RWPE1 (cell line): Measurements from ENCODE around the gene ERCC2.

Source experiments
- CTCF ChIA-PET: fragments of 350-600 bp; sonication (Branson Sonifier 250); formaldehyde crosslinking; extraction: SDS; loops from one replicate; lab custom pipeline; 2021; lab: Yijun Ruan, JAX
- POLR2A ChIA-PET: fragments of 400-600 bp; formaldehyde crosslinking; extraction: SDS; loops from one replicate; lab custom pipeline; 2020; ENCODE audit warnings: antibody characterized with exemption; ENCODE audit not compliant: low non-redundant PET; lab: Yijun Ruan, JAX
- DNase-seq: peaks from one replicate; pipeline ENCODE4 v3.0.0; 2012; ENCODE audit warnings: low spot score
- H3K27ac ChIP-seq: fragments of 450-650 bp; 2 replicates; pipeline ENCODE4 v1.5.1; 2017
- TF ChIP-seq, protein P1 (sequence below): fragments of 450-650 bp; conservative IDR thresholded peaks from 2 replicates; pipeline ENCODE4 v1.5.1; 2017; ENCODE audit warnings: low read depth, mild to moderate bottlenecking

ERCC2 gene

GRCh38 chr19:45406226-45407090 is 36.1 kb upstream of the ERCC2 start, which contains the start of gene POLR1G:
Gene POLR1G (plus strand): TSS chr19:45406644. CDS start chr19:45406697, 53 bp downstream.
- POLR2A ChIA-PET = no interaction called here
- TF ChIP-seq, protein P1, sequence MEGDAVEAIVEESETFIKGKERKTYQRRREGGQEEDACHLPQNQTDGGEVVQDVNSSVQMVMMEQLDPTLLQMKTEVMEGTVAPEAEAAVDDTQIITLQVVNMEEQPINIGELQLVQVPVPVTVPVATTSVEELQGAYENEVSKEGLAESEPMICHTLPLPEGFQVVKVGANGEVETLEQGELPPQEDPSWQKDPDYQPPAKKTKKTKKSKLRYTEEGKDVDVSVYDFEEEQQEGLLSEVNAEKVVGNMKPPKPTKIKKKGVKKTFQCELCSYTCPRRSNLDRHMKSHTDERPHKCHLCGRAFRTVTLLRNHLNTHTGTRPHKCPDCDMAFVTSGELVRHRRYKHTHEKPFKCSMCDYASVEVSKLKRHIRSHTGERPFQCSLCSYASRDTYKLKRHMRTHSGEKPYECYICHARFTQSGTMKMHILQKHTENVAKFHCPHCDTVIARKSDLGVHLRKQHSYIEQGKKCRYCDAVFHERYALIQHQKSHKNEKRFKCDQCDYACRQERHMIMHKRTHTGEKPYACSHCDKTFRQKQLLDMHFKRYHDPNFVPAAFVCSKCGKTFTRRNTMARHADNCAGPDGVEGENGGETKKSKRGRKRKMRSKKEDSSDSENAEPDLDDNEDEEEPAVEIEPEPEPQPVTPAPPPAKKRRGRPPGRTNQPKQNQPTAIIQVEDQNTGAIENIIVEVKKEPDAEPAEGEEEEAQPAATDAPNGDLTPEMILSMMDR = no peak

GRCh38 chr19:45405435-45406225 is 35.3 kb upstream of the ERCC2 start:
- POLR2A ChIA-PET = interaction anchor here (0.5 kb wide), 1 partner anchor 42 kb away, joined by 4 read pairs; no protein-coding TSS in a partner anchor
- CTCF ChIA-PET = interaction anchor here (1.1 kb wide), 1 partner anchor 33 kb away, joined by 6 read pairs; no protein-coding TSS in a partner anchor
- TF ChIP-seq, protein P1 = no peak
- peak; percentile 92 for DNase-seq
- H3K27ac ChIP-seq = peak overlapping the region; percentile 98

More at GRCh38 chr19:45406226-45407090, 36.1 kb upstream of the ERCC2 start, which contains the start of gene POLR1G:
- CTCF ChIA-PET = no interaction called here
- peak within 1 kb of the TSS; percentile 98 for H3K27ac ChIP-seq
- peak; percentile 88 for DNase-seq

GRCh38 chr19:45404557-45405434 is 34.4 kb upstream of the ERCC2 start, which contains the start of gene PPP1R13L:
Gene PPP1R13L (minus strand): TSS chr19:45405069. CDS start chr19:45398318, 6,751 bp downstream.
- ChIA-PET POLR2A (no interaction called here), CTCF (interaction anchor here (0.6 to 1.1 kb wide), 2 partner anchors 21 to 34 kb away, joined by 3 to 6 read pairs; no protein-coding TSS in a partner anchor)
- peak within 1 kb of the TSS; percentile 98 for H3K27ac ChIP-seq
- peak; percentile 95 for DNase-seq
- TF ChIP-seq, protein P1 = no peak

DNA sequence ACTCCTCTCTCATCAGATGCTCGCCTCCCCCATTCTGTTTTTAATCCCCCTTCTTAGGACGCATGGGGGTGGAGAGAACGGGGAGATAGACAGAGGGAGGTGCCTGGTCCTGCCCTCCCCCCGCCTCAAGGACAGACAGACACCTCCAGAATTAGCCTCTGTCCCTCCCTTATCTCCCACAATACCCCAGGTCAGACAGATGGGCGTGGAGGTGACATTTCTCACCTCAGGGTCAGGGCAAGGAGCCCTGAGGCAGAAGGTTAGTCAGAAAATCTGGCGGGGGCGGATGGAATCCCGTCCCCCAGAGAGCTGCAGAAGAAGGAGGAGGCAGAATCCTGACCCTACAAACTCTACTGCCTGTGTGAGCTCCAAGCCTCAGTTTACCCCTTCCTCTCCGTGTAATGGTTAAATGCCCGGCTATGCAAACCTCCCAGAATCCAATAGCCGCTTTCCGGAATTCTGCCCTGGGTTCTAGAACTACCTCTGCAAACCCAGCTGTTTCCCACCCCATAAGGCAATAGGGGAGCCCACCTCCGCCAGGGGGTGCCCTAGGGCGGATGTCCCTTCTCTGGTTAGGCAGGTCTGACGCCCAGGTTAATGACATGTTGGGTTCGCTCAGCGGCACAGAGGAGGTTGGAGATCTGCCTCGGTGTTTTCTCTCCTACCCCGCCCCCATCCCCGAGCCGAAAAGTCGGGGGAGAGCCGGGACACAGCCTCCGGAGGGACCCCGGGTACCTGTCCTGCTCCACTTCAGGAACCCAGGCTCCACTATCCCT is 33.6 kb upstream of the ERCC2 start:
- CTCF ChIA-PET = interaction anchor here (0.6 to 2.5 kb wide), 4 partner anchors 33 to 74 kb away, joined by 4 to 19 read pairs (median 6); no protein-coding TSS in a partner anchor
- peak; percentile 68 for DNase-seq
- POLR2A ChIA-PET = no interaction called here
- peak overlapping the region; percentile 98 for H3K27ac ChIP-seq
- TF ChIP-seq, protein P1 = peak; percentile 74

DNA sequence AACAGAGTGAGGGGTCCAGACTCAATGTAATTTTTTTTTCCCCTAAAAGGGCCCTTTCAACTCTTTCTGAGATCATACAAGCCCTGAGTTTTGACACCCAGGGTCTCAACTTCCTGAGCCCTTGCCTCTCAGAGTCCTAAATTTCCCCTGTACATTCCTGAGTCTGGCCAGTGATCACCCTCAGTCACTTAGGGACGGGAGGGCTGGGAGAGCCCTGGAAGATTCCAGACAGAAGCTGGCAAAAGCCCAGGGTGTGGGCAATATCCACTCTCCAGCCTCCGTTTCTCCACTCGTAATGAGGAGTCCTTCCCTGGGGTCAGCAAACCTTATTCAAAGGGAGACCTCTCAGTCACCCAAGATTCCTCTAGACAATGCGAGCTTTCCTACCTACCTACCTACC is 32.9 kb upstream of the ERCC2 start:
- ChIA-PET POLR2A (interaction anchor here (1.4 kb wide), 1 partner anchor 21 kb away, joined by 5 read pairs; the partner anchor contains the start of gene ERCC1), CTCF (interaction anchor here (0.8 to 2.5 kb wide), 3 partner anchors 36 to 83 kb away, joined by 3 to 19 read pairs (median 6); no protein-coding TSS in a partner anchor)
- DNase-seq = no peak
- H3K27ac ChIP-seq = peak overlapping the region; percentile 98
- TF ChIP-seq, protein P1 = no peak
